OCI-LY1 (cell line): Measurements from ENCODE around the gene MGAT4C.

Experiments used
- EZH2 ChIP-seq: fragments of 200-600 bp; sonication (generic), shearing (Covaris generic); IDR thresholded peaks from 2 replicates; pipeline ENCODE4 v1.8.0; 2017; ENCODE audit warnings: borderline replicate concordance, mixed run types, mild to moderate bottlenecking, antibody characterized with exemption, low read length, moderate library complexity, mixed read lengths
- TF ChIP-seq, protein P1 (sequence below): fragments of 200-600 bp; sonication (generic), shearing (Covaris generic); IDR thresholded peaks from 2 replicates; pipeline ENCODE4 v1.5.1; 2017; ENCODE audit warnings: mild to moderate bottlenecking, antibody characterized with exemption, low read length, moderate library complexity, mixed read lengths

- TF ChIP-seq, protein P1, sequence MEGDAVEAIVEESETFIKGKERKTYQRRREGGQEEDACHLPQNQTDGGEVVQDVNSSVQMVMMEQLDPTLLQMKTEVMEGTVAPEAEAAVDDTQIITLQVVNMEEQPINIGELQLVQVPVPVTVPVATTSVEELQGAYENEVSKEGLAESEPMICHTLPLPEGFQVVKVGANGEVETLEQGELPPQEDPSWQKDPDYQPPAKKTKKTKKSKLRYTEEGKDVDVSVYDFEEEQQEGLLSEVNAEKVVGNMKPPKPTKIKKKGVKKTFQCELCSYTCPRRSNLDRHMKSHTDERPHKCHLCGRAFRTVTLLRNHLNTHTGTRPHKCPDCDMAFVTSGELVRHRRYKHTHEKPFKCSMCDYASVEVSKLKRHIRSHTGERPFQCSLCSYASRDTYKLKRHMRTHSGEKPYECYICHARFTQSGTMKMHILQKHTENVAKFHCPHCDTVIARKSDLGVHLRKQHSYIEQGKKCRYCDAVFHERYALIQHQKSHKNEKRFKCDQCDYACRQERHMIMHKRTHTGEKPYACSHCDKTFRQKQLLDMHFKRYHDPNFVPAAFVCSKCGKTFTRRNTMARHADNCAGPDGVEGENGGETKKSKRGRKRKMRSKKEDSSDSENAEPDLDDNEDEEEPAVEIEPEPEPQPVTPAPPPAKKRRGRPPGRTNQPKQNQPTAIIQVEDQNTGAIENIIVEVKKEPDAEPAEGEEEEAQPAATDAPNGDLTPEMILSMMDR: no peak
- no peak for TF ChIP-seq EZH2
Measured at GRCh38 chr12:86198696-86199444, 57.3 kb downstream of the MGAT4C start.
